Kasumi-1 (cell line): ENCODE data around the gene PDXK.

Source experiments
- DNase-seq, 2 experiments: peaks; one replicate each; lab custom pipeline; 2025; lab: John Stamatoyannopoulos, UW

The PDXK gene

DNA sequence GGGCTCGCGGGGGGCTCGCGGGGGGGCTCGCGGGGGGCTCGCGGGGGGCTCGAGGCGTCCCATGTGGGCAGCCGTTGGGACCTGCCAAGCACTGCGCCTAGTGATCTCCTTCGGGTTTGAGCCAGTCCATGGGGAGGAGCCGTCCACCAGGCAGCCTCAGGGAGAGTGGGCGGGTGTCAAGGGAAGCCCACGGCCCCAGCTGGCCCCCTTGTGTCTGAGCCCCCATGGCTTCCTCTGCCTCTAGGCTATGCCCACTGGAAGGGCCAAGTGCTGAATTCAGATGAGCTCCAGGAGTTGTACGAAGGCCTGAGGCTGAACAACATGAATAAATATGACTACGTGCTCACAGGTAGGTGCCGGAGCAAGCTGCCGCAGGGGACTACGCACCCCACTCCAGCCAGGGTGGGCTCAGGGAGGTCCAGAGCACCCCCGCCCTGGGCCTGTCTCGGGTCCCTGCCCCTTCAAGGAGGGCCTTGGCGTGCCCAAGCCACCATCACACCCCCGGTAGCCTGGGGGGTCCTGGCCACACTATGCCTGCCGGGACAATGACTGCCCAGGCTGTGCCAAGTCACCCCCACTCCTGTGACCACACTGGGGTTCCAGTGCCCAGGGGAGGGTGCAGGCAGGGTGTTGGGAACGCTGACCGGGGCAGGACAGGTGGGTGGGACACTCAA, 22.6 kb downstream of the PDXK start:
- no peak for DNase-seq

DNA sequence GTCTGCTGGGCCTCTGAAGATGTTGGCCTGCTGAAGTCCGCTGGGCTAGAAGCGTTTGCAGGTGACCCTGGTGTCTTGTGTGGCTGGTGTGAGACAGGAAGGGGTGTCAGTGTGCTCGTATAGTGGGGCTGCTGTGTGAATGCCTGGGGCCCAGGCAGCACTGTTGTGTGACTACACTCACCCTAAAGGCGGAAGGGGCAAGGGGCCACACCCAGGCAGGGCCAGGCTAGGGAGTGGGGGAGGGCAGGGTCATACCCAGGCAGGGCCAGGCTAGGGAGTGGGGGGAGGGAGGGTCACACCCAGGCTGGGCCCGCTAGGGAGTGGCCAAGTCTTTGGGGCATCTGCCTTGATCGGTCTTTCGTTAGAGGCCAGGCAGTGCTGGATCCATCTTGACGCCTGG, 25.0 kb downstream of the PDXK start:
- no peak for DNase-seq

DNA sequence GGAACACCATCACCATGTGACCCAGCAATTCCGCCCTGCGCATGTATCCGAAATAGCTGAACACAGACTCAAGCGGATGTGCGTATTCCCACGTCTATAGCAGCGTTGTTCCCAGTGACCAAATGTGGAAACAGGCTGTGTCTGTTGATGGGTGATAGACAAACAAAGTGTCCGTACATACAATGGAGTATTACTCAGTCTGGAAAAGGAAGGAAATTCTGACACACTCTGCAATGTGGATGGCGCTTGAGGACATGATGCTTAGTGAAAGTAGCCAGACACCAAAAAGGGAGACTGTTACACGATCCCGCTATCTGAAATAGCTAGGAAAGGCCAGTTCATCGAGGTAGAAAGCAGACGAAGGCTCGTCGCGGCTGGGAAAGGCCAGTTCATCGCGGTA, 25.8 kb downstream of the PDXK start:
- no peak for DNase-seq

DNA sequence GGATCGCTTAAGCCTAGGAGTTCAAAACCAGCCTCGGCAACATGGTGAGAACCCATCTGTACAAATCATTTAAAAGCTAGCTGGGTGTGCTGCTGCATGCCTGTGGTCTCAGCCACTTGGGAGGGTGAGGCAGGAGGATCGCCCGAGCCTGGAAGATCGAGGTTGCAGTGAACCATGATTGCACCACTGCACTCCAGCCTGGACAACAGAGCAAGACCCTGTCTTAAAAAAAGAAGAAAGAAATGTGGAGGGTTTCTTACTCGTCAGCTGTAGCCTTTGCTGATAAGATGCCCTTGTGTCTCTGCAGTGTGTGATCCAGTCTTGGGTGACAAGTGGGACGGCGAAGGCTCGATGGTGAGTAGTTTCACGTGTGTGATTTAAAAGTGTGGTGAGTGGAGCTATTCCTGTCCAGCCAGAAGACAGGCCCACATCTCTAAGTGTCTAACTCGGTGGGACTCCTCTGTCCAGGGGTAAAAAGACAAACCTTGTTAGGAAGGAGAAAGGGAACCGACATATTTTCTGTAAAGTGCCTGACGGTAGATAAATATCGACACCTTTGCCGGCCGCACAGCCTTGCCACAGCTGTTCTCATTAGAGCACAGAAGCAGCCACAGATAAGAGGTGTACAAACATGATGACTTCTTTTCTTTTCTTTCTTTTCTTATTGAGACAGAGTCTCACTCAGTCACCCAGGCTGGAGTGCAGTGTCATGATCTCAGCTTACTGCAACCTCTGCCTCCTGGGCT, 27.0 kb downstream of the PDXK start:
- DNase-seq = no peak

DNA sequence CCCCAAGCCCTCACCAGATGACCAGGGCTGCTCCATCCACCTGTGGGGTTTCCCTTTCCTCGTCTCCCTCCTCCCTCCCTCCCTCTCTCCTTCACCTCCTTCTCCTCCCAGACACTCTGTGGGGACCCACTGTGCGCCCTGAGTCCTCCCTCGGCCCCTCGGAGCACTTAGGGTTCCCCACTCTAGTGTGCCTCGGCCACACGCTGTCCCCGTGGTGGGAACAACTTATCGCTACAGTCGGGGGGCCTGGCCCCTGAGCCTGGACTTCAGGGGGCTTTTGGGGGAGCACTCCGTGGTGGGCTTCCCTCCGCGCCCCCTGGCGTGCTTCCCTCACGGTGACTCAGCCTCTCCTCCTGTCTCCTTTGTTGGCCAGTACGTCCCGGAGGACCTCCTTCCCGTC, 29.7 kb downstream of the PDXK start:
- no peak for DNase-seq

DNA sequence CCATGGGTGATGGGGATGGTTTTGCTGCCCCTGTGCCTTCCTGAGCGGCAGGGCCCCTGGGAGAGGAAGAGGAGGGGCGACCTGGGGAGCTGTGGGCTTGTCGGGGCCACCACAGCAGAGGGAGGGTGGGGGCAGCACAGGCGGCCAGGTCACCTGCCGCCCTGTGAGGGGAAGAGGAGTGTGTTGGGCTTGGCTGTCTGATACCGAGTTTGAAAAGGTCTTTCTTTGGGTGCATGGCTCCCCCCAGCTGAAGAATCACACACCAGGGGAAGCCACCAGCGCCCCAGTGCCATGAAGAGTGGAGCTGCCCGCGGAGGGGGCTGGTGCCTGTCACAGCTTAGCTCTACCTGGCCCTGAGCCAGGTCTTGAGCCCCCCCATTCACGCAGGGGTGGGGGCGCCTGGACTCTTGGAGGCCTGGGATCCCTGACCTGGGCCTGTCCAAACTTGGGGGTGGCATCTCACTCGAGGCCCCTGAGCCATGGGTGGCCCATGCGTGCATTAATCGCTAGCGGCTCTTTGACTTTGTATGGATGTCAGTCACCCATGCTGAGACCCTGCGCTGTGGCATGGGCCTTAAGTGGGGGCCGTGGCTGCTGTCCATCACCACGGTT, 30.8 kb downstream of the PDXK start:
- DNase-seq = no peak

DNA sequence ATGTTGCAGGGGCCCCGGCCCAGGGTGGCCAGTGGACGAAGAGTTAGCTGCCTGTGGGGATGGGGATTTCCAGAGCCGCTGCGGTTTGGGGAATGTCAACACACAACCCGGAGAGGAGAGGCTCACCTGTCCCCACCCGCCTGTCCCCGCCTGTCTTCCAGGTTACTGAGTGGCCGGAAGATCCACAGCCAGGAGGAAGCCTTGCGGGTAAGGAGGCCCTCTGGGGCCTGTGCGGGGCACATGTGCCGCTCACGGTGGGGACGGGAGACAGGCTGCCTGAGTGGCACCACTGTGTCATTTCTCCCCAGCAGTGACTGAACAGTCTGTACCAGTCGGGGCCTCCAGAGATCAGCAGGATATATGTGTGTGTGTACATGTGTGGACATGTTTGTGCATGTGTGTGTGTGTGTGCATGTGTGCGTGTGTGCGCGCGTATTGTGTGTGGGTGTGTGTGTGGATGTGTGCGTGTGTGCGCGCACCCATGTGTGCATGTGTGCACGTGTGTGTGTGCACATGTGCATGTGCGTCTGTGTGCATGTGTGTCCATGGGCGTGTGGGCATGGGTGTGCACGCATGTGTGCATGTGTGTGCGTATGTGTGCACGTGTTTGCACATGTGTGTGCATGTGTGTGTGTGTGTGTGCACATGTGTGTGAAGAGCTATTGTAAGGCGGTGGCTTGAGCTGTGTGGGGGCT, 31.6 kb downstream of the PDXK start:
- DNase-seq = no peak

DNA sequence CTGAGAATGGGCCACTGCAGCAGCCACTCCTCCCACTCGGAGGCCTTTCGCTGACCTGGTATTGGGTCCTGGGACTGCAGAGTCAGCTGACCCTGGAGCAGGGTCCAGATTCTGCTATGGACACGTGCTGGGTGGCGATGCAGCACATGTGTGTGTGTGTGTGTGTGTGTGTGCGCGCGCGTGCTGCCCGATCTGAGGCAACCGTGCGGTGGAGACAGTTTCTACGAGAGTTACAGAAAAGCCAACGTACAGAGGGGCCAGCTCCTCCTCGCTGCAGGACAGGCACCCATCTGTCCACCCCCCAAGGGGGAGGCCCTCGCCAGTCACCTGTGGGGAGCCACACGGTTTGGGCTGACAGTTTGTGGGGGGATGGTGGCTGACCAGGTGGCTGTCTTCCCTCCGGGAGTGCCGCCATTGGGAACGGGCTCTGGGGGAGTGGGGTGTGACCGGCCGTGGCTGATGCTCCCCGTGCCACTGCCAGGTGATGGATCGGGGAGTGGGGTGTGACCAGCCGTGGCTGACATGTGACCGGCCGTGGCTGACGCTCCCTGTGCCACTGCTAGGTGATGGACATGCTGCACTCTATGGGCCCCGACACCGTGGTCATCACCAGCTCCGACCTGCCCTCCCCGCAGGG, 33.1 kb downstream of the PDXK start:
- no peak for DNase-seq

DNA sequence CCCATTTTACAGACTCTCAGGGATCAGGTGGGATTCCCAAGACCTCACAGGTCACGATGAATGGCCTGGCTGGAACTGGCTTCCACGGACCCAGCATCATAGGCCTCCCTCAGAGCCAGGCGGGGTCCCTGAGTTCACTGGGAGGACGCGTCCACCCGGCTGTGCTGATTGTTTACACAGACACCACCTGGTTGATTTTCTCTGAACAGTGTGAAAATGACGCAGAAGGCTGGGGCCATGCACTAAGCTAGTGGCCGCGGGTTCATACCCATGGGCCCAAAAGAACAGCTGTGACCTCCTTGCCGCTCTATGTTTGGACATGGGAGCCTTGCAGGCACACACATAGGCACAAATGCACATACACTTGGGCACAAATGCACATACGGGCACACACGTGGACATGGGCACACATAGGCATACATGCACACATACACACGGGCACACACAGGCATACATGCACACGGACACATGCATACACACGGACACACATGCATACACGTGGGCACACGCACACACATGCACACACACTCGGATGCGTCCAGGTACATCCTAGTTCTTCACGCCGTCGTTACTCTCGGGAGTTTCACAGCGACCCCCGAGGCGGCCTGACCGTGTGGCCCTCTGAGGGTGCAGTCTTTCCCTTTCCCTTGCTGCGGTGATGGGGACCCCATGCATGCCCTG, 34.0 kb downstream of the PDXK start:
- DNase-seq = no peak

DNA sequence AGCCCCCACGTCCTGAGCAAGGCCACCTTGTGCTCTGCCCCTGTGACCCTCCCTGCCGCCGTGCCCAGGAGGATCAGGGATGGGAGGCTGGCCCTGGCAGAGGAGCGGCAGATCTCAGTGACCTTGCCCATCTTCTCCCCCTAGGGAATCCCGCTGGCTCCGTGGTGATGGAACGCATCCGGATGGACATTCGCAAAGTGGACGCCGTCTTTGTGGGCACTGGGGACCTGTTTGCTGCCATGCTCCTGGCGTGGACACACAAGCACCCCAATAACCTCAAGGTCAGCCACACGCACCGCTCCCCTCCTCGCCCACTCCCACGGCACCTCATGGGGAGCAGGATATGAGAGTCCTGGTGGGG, 34.5 kb downstream of the PDXK start:
- no peak for DNase-seq

DNA sequence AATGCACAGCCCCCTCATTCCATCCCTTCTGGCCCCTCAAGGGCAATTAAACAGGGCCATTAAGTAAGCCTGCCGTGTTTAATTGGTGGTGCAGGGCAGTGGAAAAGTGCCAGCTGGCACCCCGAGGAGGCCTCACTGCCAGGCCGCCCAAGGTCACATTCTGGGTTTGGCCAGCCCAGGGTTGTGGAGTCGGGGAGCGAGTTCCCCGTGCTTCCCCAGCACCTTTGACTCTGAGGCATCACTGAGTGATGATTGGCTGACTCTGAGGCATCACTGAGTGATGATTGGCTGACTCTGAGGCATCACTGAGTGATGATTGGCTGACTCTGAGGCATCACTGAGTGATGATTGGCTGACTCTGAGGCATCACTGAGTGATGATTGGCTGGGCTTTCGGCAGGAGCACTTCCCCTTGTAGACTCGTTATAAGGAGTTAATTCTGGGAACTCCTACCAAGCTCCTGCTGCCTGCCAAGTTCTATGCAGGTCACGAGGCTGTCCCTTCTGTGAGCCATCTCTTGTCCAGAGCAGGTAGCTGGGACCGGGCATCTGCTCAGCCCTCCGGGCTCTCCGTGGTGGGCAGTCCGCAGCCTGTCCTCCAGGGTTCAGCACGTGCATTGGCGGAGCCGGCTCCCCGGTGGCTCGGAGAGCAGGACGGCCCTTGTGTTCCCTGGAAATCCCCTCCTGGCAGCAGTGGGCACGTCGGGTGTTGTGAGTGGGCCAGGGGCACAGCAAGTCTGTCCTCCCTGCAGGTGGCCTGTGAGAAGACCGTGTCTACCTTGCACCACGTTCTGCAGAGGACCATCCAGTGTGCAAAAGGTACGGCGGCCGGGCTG, 36.2 kb downstream of the PDXK start:
- DNase-seq = no peak

DNA sequence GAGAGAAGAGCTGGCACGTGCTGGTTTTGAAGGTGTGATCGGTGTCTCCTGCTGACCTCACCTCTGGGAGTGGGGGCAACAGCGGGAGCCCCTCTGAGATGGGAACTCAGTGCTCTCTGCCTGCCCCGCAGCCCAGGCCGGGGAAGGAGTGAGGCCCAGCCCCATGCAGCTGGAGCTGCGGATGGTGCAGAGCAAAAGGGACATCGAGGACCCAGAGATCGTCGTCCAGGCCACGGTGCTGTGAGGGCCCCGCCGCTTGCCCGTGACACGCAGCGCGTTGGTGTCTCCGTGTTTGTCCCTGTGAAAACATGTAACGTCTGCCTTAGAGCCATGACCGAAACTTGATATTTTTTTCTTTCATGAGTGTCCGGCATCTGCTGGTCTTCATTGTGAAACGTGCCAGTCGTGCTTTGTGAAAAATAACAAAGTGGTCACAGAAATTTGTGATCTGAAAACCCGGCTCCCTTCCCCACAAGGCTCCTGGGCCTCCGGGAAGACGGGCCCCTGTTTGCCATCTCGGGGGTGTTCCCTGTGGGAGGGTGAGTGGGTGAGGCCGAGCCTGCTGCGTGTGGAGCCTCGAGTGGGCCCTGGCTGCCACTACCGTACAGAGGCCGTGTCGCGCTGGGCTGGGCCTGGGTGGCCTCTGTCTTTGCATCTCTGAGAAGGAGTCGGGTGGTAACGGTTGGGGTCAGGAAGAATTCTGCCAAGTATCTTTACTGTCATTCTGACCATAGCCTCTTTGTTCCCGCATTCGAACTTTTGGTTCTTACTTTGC, 37.1 kb downstream of the PDXK start:
- no peak for DNase-seq

DNA sequence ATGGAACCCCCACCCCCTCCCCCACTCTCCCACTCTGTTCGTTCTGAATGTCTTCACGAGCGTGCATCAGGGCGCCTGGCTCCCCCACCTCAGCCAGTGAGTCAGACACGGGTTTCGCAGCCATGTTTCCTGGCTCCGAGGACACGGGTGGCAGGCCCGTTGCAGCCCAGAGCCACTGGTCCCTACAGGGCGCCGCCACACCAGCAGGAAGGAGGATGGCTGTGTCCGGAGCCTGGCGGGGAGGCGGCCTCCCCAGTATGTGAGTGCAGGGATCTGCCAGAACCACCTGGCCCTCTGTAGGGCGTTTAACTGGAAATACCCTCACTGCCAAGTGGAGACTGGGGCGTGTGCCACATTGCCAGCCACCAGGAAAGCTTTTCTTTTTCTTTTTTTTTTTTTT, 38.7 kb downstream of the PDXK start:
- no peak for DNase-seq

DNA sequence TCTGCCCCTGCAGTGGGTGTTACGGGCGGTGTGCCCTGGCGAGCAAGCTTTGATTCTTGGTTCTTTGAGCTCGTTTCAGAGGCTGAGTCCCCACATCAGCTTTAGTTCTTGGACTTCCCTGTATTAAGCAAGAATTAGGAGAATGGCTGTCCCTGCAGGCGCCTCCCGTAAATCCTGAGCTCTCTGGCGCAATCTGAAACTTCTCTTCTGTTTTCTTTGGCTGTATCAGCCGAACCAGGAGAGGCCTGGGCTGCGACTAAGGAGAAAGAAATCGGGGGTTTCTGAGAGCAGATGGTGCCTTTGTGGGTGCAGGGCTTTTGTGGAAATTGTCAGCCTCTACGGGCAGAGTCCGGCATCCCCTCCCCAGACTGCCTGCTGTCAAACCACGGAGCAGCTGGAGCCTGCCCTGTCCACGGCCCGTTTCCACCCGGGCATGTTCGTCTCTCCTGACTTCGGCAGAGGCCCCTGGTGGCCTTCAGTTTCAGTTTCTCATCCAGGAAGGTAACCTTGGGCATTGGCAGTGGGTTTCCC, 39.2 kb downstream of the PDXK start:
- no peak for DNase-seq

DNA sequence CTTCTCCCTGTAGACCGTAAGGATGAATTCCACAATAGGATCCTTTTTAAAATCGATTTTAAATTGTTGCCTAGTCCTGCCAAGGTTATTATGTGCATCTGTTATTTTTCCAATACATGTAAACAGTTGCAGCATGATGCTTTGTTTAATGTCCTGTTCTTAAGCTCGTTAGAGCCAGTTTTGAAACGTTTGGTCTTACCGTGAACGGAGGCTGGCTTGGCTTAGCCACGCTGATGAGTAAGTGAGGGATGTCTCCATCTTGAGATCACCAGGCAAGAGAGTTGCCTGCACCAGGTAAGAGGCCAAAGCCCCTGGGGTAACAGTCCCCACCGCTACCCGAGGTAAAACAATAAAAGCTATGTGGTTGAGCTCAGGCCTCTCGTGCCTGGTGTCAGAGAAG, 39.9 kb downstream of the PDXK start:
- DNase-seq = no peak

DNA sequence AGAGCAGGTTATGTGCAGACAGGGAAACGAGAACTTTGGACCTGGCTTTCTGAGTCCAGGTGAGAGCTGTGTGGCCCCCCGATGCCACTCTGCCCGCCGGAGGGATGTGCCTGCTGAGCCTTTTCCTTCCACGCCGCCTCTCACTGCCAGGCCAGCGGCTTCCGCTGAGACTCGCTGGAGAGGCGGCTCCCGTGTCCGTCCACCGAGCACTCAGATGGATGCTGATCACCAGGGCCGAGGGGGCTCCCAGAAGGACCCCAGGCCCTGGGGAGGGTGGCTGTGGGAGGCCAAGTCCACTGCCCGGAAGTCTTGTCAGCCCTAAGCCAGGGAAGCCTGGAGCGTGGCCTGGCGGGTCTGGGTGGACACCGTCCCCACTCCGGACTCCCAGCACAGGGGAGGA, 40.7 kb downstream of the PDXK start:
- no peak for DNase-seq

DNA sequence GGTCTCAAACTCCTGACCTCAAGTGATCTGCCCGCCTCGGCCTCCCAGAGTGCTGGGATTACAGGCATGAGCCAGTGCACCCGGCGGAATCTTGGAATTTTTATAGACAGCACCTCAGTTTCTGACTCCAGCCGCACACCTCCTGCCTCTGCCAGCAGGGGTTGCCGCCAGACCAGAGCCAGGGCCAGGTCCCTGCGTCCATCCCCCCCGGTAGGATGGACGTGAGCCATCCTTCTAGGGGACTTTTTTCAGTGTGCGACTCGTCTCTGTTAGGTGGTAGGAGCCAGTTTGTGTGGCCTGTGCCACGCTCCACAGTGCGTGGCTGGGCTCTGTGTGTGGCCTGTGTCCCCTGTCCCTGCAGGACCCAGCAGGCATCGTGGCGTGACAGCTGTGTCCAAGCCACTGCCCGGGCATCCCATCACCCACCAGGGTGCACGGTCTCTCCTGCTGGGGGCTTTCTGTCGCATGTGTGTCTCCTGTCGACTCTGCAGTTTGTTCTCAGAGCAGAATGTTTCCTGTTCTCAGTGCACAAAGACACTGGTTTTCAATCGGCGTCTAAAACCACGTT, 41.5 kb downstream of the PDXK start:
- no peak for DNase-seq

DNA sequence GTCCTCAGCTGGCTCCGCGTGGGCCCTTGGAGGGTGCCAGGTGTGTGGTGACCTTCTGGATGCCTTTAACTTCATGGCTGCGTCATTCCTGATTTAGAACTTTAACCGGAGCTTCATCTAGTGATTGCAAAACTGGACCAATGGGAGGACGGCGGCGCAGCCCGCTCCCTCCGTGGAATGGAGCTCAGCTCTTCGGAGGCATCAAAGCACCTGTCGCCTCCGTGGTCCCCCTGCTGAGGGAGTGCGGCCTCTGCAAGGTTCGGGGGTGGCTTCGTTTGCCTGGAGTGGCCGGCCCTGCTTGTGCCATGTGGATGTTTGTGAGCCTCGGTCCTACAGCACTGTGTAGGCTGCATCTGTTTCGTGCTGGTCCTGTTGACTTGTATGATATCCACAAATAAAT, 43.0 kb downstream of the PDXK start:
- DNase-seq = no peak

DNA sequence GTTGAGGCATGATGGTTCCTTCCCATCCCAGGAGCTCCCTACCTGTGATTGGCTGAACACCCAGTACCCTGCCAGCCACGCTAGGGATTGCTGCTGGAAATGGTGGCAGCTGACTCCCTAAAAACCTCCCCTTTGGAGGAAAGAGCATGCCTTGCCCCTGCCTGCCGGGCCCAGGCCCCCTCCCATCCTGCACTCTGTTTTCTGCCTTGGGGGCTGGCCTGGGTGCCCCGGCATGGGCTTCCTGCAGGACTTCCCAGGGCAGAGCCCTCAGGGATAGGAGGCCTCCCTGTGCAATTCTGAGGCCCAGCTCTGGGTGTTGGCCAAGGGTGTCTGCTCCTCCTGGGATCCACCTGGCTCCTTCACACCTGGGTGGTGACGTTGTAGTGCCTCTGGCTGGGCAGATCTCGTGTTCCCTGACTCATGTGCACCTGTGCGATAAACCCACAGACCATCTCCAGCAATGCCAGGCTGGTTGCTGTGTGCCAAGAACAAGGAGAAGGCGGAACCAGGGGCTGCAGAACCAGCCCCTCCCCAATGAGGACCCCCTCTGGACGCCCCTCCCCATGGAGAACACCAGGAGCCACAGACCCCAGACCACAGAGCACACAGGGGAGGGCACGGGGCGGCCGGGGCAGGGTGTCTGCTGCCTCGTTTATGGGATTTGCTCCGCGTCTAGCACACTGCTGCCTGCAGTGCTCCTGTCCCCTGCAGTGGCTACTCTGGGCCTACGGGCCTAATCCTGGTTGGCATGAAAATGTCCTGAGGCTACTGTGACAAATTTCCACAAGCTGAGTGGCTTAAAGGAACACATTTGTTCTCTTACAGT, 43.6 kb downstream of the PDXK start:
- DNase-seq = no peak
